AG09309 (cell line): Measurements from ENCODE around the gene SETD4.

ENCODE experiments used
- DNase-seq: peaks from one replicate; pipeline ENCODE4 v3.0.0-alpha.2; 2010; ENCODE audit warnings: low read depth
- H3K4me3 ChIP-seq: 2 replicates; pipeline ENCODE4 v1.5.1; 2011; ENCODE audit warnings: mild to moderate bottlenecking, low read depth, low read length, moderate library complexity; ENCODE audit not compliant: control insufficient read depth
- CTCF ChIP-seq: IDR thresholded peaks from 2 replicates; pipeline ENCODE4 v1.5.1; 2011; ENCODE audit warnings: mild to moderate bottlenecking, low read depth, low read length, inconsistent platforms; ENCODE audit not compliant: insufficient read depth, control insufficient read depth; ENCODE audit errors: missing control alignments

SETD4 gene

GRCh38 chr21:36030581-36031189 is 29.6 kb downstream of the SETD4 start:
- no peak for DNase-seq
- TF ChIP-seq CTCF, result no peak
- no peak overlapping the region for H3K4me3 ChIP-seq

GRCh38 chr21:36029309-36029708 is 31.0 kb downstream of the SETD4 start:
- no peak for DNase-seq
- no peak overlapping the region for H3K4me3 ChIP-seq
- TF ChIP-seq CTCF, result no peak

- peak overlapping the region; percentile 25 for H3K4me3 ChIP-seq
- no peak for DNase-seq
- peak; percentile 94 for TF ChIP-seq CTCF
Observed at GRCh38 chr21:36028127-36029069, 31.9 kb downstream of the SETD4 start.

- no peak overlapping the region for H3K4me3 ChIP-seq
- no peak for DNase-seq
- TF ChIP-seq CTCF, result no peak
Observed at GRCh38 chr21:36027347-36027746, 33.0 kb downstream of the SETD4 start.

- H3K4me3 ChIP-seq, result no peak overlapping the region
- no peak for DNase-seq
- TF ChIP-seq CTCF, result no peak
Observed at GRCh38 chr21:36024782-36025181, 35.5 kb downstream of the SETD4 start.

- no peak for TF ChIP-seq CTCF
- H3K4me3 ChIP-seq, result no peak overlapping the region
Observed at GRCh38 chr21:36023092-36023480, 37.2 kb downstream of the SETD4 start.

More at GRCh38 chr21:36023092-36023480, 37.2 kb downstream of the SETD4 start:
- no peak for DNase-seq
